Activated naive CD4-positive, alpha-beta T cell treated with anti-CD3 and anti-CD28 coated beads, Interleukin-2, amount 10 ng/mL, durations not matched to agents 7 days and 5 days (primary cell): ENCODE results near the gene HGFAC.
"Not testable (repeated sequence)": the region's sequence is repeated elsewhere in the genome, so short reads cannot be mapped to it uniquely, and the experiment has no call there.

Experiments
- CTCF ChIA-PET: fragments of 350-600 bp; sonication (Branson Sonifier 250); formaldehyde crosslinking; loops from one replicate; lab custom pipeline; 2021; ENCODE audit warnings: antibody characterized with exemption; lab: Charles Lee
- DNase-seq: peaks from one replicate; pipeline ENCODE4 v3.0.0-alpha.2; 2020
- H3K27ac Mint-ChIP-seq: one replicate; pipeline ENCODE4 v1.8.0; 2021; ENCODE audit warnings: mild to moderate bottlenecking, moderate library complexity, mixed read lengths
- H3K27me3 Mint-ChIP-seq: one replicate; pipeline ENCODE4 v1.8.0; 2021; ENCODE audit warnings: mild to moderate bottlenecking, mixed read lengths
- H3K36me3 Mint-ChIP-seq: one replicate; pipeline ENCODE4 v1.8.0; 2021; ENCODE audit warnings: mixed read lengths
- H3K4me1 Mint-ChIP-seq: one replicate; pipeline ENCODE4 v1.8.0; 2021; ENCODE audit warnings: mixed read lengths
- H3K4me3 Mint-ChIP-seq: one replicate; pipeline ENCODE4 v1.8.0; 2021; ENCODE audit warnings: mild to moderate bottlenecking, moderate library complexity, mixed read lengths
- H3K9me3 Mint-ChIP-seq: one replicate; pipeline ENCODE4 v1.8.0; 2021; ENCODE audit warnings: mixed read lengths

The HGFAC gene

DNA sequence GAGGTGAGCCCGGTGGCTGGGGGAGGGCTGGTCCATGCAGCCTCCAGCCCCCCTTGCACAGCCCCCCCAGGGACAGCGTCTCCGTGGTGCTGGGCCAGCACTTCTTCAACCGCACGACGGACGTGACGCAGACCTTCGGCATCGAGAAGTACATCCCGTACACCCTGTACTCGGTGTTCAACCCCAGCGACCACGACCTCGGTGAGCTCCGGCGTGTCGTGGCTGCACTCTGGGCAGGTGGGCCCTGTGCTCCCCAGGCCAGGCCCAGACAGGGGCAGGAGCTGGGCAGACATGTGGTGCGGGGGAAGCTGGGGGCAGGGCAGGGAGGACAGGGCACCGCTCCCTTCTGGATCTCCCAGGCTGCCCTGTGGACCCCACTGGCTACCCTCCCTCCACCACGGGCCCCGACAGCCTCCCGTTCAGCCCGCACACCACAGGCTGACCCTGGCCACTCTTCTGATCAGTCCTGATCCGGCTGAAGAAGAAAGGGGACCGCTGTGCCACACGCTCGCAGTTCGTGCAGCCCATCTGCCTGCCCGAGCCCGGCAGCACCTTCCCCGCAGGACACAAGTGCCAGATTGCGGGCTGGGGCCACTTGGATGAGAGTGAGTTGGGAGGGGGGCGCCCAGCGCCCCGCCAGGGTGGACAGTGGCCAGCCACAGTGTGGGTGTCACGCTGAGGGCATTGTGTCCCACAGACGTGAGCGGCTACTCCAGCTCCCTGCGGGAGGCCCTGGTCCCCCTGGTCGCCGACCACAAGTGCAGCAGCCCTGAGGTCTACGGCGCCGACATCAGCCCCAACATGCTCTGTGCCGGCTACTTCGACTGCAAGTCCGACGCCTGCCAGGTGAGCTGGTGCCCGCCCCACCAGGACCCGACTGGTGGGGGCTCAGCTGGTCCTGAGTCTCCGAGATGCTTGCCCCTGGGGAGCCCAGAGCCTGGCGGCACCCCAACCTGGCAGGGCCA lies 5.9 kb downstream of the HGFAC start:
- CTCF ChIA-PET: interaction anchor here (0.6 kb wide), 1 partner anchor 101 kb away, joined by 3 read pairs; no protein-coding TSS in a partner anchor
- Mint-ChIP-seq H3K4me3 (no peak overlapping the region), H3K4me1 (no peaks in the 10 kb centered on the region)

DNA sequence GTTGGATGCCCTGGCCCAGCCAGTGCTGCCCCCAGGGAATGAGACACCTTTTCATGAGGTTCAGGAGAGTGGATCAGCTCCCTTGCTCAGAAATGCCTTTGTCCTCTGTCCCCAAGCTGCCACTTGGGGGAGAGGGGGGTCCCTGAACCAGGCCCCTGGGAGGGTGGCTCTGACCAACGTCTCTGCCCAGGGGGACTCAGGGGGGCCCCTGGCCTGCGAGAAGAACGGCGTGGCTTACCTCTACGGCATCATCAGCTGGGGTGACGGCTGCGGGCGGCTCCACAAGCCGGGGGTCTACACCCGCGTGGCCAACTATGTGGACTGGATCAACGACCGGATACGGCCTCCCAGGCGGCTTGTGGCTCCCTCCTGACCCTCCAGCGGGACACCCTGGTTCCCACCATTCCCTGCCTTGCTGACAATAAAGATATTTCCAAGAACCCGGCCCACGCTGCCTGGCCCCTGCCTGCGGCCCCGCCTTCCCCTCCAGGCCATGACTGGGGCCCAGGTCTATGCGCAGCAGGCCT lies 7.3 kb downstream of the HGFAC start:
- H3K4me3 Mint-ChIP-seq: no peak overlapping the region

More for the DNA sequence above, 5.9 kb downstream of the HGFAC start:
- H3K27me3 Mint-ChIP-seq: peaks cover 5% of the 10 kb centered on the region
- no peaks in the 10 kb centered on the region for H3K36me3 Mint-ChIP-seq
- no peak overlapping the region for H3K27ac Mint-ChIP-seq
- no peaks in the 10 kb centered on the region for H3K9me3 Mint-ChIP-seq
- no peak for DNase-seq

DNA sequence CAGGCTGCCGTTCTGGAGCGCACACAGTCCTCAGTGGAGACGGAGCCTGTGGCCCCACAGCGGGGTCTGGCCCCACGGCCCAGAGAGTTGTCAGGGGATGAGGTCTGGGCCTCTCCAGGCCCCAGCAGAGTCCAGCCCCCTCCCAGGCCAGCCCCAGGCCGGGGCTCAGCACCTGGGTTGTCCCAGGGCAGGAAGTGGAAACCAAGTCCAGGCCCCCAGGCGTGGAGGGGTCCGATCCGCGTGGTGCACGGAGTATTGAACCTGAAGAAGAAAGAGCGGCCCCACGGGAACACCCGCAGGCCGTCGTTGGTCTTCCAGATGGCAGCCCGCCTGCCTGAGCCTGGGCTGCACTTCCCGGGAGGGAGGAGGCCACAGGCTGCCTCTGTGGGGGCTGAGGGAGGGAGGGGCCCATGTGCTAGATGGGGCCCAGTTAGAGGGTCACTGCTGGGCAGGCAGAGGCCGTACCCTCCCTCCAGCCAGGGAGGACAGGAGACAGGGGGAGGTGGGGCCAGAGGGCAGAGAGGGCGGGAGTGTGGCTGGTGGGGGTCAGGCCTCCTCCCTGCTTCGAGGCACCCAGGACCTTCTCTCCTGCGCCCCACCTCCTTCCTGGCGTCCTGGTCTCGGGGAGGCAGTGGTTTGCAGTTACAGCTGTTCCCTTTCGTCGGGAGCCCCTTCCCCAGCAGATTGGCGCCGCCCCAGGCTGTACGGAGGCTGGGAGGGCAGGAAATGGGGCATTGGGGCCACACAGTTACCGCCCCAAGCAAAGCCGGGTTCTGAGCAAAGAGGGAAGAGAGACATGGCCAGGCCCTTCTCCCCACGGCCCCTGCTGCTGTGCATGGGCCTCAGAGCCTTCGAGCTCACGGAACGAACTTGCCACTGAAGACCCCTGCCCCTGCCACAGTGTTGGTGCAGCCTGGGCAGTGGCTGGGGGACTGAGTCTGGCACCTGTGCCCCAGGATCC lies 8.1 kb downstream of the HGFAC start:
- Mint-ChIP-seq H3K27ac (no peak overlapping the region), H3K4me1 (no peaks in the 10 kb centered on the region), H3K27me3 (peaks cover 10% of the 10 kb centered on the region), H3K9me3 (peaks cover 2% of the 10 kb centered on the region), H3K4me3 (no peak overlapping the region), H3K36me3 (no peaks in the 10 kb centered on the region)
- CTCF ChIA-PET: no interaction called here
- no peak for DNase-seq

More for the DNA sequence above, 7.3 kb downstream of the HGFAC start:
- H3K9me3 Mint-ChIP-seq: no peaks in the 10 kb centered on the region
- peaks cover 10% of the 10 kb centered on the region for H3K27me3 Mint-ChIP-seq
- no peak overlapping the region for H3K27ac Mint-ChIP-seq
- DNase-seq: no peak
- no peaks in the 10 kb centered on the region for H3K36me3 Mint-ChIP-seq
- CTCF ChIA-PET: no interaction called here
- no peaks in the 10 kb centered on the region for H3K4me1 Mint-ChIP-seq

DNA sequence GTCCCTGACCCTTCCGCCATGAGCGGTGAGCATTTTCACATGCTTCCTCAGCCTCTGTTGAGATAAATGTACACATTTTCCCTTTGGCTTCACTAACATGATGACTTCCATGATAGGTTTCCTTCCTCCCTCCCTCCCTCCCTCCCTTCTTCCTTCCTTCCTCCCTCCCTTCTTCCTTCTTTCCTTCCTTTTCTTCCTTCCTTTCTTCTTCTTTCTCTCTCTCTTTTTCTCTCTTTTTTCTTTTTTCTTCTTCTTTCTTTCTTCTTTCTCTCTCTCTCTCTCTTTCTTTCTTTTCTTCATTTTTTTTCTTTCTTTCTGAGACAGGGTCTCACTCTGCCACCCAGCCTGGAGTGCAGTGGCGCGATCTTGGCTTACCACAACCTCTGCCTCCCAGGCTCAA lies 8.9 kb downstream of the HGFAC start:
- no peaks in the 10 kb centered on the region for H3K4me1 Mint-ChIP-seq
- DNase-seq: no peak
- no peak overlapping the region for H3K27ac Mint-ChIP-seq
- peaks cover 10% of the 10 kb centered on the region for H3K27me3 Mint-ChIP-seq
- H3K9me3 Mint-ChIP-seq: peaks cover 8% of the 10 kb centered on the region
- H3K4me3 Mint-ChIP-seq: no peak overlapping the region
- H3K36me3 Mint-ChIP-seq: no peaks in the 10 kb centered on the region
- CTCF ChIA-PET: no interaction called here

DNA sequence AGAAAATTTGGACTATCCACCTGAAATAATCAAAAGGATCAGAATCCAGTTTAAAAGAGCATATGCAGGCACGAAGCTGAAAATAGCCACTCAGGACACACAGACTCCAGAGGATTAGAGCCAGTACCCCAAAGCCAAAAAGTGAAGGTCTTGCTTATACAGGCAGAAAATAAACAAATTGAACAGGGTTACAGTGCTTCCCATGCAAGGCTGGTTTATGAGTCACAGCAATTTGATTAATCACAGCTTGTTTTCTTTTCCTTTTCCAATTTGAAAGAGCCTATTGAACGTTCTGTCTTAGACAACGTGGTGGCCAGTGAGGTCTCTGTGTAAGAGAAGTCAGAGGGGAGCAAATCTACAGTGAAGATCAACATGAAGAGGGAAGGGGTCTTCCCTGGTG lies 10.2 kb downstream of the HGFAC start:
- H3K36me3 Mint-ChIP-seq: no peaks in the 10 kb centered on the region
- peaks cover 10% of the 10 kb centered on the region for H3K27me3 Mint-ChIP-seq
- DNase-seq: no peak
- no peak overlapping the region for H3K27ac Mint-ChIP-seq
- CTCF ChIA-PET: no interaction called here
- H3K9me3 Mint-ChIP-seq: peaks cover 9% of the 10 kb centered on the region
- H3K4me1 Mint-ChIP-seq: no peaks in the 10 kb centered on the region
- no peak overlapping the region for H3K4me3 Mint-ChIP-seq

DNA sequence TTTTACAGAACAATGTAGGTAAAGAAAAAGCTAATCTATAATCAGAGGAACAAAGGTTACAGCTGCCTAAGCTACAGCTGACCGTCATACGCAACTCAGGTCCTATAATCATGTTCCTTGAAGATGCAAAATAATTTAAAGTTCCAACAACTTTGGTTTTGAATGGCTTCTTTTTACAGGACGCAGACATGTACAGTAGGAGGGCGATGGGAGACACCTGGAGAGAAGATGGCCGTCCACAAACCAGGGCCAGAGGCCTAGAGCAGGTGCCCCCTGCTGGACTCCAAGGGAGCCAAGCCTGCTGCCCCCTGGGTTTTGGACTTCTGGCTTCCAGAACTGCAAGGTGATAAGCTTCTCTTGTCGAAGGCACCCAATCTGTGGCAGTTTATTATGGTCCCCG lies 10.6 kb downstream of the HGFAC start:
- no peak overlapping the region for H3K4me3 Mint-ChIP-seq
- H3K4me1 Mint-ChIP-seq: no peaks in the 10 kb centered on the region
- H3K27ac Mint-ChIP-seq: no peak overlapping the region
- H3K9me3 Mint-ChIP-seq: peaks cover 9% of the 10 kb centered on the region
- CTCF ChIA-PET: no interaction called here
- H3K27me3 Mint-ChIP-seq: peaks cover 10% of the 10 kb centered on the region
- DNase-seq: no peak
- no peaks in the 10 kb centered on the region for H3K36me3 Mint-ChIP-seq

DNA sequence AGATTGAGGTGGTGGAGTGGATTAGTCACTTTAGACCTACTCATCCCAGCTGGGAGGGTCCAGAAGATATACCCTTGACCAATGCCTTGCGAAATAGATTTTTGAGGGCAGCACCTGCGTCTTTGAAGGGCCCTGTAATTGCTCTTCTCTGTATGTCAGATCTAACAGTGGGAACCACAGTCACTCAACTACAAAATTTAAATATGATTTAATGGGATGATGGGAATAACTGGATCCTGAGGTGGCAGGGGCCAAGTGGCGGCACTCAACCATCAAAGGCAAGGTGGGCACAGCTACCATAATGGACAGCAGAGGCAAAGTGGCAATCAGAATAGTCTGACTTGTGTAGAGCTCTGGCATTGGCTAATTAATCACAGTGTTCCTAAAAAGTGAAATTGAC lies 13.8 kb downstream of the HGFAC start:
- H3K27me3 Mint-ChIP-seq: peaks cover 19% of the 10 kb centered on the region
- H3K27ac Mint-ChIP-seq, H3K4me3 Mint-ChIP-seq, H3K4me1 Mint-ChIP-seq, H3K9me3 Mint-ChIP-seq, DNase-seq, CTCF ChIA-PET, H3K36me3 Mint-ChIP-seq: not testable (repeated sequence)

DNA sequence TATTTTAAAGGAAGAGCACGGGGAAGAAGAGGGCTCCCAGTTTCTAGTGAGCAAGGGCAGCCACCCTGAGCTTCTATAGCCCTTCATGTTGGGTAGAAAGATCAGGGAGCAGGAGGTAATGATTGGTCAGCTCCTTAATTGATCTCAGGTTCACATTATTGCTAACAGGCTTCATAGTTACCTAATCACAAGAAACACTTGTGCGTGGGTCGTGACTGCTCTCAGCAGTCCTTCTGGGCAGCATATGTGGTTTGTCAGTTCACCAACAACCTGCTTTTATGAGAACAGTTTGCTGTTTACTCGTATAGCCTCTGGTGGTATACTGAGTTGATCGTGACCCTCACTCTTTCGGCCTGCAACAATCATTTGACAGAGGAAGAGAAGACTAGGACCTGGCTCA lies 16.6 kb downstream of the HGFAC start:
- CTCF ChIA-PET: no interaction called here

DNA sequence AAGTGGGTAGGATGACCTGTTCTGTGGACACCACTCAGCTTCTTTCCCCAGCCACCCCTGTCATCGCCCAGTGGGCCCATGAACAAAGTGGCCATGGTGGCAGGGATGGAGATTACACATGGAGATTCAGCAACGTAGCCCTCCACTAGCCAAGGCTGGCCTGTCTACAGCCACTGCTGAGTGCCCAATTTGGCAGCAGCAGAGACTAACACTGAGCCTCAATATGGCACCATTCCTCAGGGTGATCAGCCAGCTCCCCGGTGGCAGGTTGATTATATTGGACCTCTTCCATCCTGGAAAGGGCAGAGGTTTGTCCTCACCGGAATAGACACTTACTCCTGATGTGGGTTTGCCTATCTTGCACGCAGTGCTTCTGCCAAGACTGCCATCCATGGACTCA lies 17.4 kb downstream of the HGFAC start:
- CTCF ChIA-PET, H3K9me3 Mint-ChIP-seq, H3K4me1 Mint-ChIP-seq, H3K4me3 Mint-ChIP-seq, H3K27ac Mint-ChIP-seq, DNase-seq, H3K36me3 Mint-ChIP-seq: not testable (repeated sequence)
- H3K27me3 Mint-ChIP-seq: peaks cover 44% of the 10 kb centered on the region

More for the DNA sequence above, 16.6 kb downstream of the HGFAC start:
- Mint-ChIP-seq H3K4me3 (no peak overlapping the region), H3K9me3 (peaks cover 9% of the 10 kb centered on the region), H3K27ac (no peak overlapping the region), H3K27me3 (peaks cover 44% of the 10 kb centered on the region), H3K4me1 (no peaks in the 10 kb centered on the region), H3K36me3 (no peaks in the 10 kb centered on the region)
- DNase-seq: no peak

DNA sequence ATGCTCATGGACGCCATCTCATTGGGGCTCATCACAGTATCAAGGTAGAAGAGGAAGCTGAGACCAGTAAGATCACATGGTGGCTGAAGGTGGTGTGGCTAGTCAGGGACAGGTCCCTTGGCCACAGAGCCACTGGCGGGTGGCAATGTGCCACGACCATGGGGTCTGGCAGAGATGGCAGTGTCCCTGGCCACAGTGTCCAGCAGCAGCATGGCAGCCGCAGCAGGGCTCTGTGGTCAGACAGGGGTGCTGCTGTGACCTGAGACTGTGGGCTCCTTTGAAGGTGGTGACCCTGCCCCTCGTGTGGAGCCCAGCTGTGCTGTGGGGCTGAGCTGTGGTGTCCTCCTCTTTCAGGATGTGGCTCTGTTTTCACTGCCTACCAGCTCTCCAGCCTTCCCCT lies 19.2 kb downstream of the HGFAC start:
- CTCF ChIA-PET: no interaction called here
- DNase-seq: no peak
- H3K27me3 Mint-ChIP-seq: peaks cover 57% of the 10 kb centered on the region
- H3K4me3 Mint-ChIP-seq: no peak overlapping the region
- no peaks in the 10 kb centered on the region for H3K4me1 Mint-ChIP-seq
- H3K36me3 Mint-ChIP-seq: no peaks in the 10 kb centered on the region
- H3K27ac Mint-ChIP-seq: no peak overlapping the region
- H3K9me3 Mint-ChIP-seq: no peaks in the 10 kb centered on the region

DNA sequence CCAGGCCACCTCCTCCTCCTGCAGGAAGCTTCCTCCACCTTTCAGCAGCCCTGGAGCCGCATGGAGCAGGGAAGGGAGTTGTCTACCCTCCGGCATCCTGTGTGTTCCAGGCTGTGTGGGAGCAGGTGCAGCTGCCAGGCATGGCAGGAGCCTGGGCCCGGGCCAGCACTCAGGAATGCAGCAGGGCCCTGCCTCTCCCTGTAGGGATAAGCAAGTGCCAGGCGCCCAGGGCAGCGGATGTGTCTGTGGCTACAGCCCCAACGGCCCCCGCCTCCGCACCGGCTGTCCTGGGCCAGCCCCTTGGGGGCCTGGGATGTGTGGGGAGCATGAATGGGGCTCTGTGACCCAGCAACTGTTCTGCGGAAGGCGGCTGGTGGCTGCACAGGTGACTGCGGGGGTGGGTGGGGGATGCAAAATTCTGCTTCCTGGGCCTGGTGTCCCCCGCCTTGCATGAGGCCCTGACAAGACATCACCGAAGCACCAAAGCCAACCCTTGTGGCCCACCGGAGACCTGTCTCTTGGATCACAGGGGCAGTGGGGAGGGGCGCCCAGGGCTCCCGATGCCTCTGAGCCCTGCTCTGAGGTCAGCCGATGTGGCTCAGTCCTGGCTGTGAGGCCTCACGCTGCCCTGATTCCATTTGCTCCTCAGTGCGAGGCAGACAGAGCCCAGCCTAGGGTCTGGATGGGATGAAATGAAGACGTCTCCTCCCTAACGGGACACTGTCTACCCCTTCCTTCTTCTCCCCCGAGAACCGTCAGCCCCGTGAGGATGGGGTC lies 19.9 kb downstream of the HGFAC start:
- H3K36me3 Mint-ChIP-seq: no peaks in the 10 kb centered on the region
- no peaks in the 10 kb centered on the region for H3K4me1 Mint-ChIP-seq
- CTCF ChIA-PET: interaction anchor here (1.2 kb wide), 1 partner anchor 18 kb away, joined by 5 read pairs; no protein-coding TSS in a partner anchor
- H3K4me3 Mint-ChIP-seq: no peak overlapping the region
- H3K27me3 Mint-ChIP-seq: peaks cover 57% of the 10 kb centered on the region
- H3K9me3 Mint-ChIP-seq: no peaks in the 10 kb centered on the region
- no peak for DNase-seq
- H3K27ac Mint-ChIP-seq: no peak overlapping the region

DNA sequence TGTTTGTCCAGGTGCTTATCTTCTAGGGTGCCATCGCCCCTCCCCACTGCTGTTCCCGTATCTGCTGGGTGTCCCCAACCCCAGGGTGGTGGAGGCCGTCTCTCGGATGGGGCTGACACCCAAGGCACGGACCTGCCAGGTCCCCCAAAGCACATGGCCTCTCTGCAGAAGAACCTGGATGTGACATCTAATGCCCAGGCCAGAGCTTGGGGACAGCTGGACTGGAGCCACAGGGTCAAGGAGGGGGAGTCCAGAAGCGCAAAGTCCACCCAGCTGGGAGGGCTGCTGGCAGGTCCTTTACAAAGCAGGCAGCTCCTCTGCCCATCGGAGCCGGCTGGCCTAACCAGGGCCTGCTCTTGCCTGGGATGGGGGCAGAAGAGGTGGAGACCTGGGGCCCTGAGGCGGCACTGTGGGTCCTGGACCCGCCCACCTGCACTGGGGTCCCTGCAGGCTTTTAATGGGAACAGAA lies 20.6 kb downstream of the HGFAC start:
- no peak overlapping the region for H3K4me3 Mint-ChIP-seq
- H3K36me3 Mint-ChIP-seq: no peaks in the 10 kb centered on the region
- no peaks in the 10 kb centered on the region for H3K4me1 Mint-ChIP-seq
- CTCF ChIA-PET: interaction anchor here (1.2 kb wide), 1 partner anchor 18 kb away, joined by 5 read pairs; no protein-coding TSS in a partner anchor
- peaks cover 57% of the 10 kb centered on the region for H3K27me3 Mint-ChIP-seq
- H3K9me3 Mint-ChIP-seq: no peaks in the 10 kb centered on the region
- DNase-seq: no peak
- H3K27ac Mint-ChIP-seq: no peak overlapping the region

DNA sequence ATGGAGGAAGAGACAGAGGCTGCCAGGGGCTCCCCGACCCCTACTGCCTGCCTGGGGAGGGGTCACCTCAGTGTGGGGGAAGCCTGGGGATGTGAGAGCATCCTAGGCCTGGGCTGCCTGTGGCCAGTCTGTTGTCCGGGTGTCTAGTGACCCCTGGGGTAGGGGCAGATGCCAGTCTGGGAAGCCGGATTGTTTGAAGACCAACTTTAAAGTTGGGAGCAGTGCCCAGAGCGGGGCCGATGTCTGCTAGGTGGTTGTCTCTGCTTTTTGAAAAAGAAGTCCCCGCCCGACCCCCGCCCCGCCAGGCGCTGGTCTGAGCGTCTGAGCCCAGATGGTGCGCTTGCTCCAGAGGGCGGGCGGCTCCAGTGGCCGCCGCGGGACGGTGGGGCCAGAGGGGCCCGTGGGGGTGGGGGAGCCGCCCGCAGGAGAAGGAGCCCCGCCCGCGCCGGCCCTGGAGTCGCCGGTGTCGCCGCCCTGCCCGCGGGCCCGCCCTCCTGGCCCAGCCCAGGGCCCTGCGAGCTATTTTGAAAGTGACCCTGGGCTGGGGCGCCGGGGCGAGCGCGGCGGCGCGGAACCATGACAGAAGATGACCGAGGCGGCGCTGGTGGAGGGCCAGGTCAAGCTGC lies 21.1 kb downstream of the HGFAC start, which contains the start of gene DOK7:
TSS of gene DOK7 (plus strand) at position 517 of the 626 bp plus-strand sequence. CDS start at position 587, 70 bp downstream.
- Mint-ChIP-seq H3K4me1 (no peaks in the 10 kb centered on the region), H3K9me3 (no peaks in the 10 kb centered on the region), H3K4me3 (no peak within 1 kb of the TSS), H3K36me3 (no peaks in the 10 kb centered on the region), H3K27me3 (peaks cover 57% of the 10 kb centered on the region), H3K27ac (no peak within 1 kb of the TSS)
- CTCF ChIA-PET: no interaction called here
- no peak for DNase-seq
